CD4-positive, alpha-beta T cell treated with Interleukin-17A for 1 hour (primary cell): ENCODE results near the gene IL13RA2.

ENCODE experiments used
- DNase-seq: peaks from one replicate; pipeline ENCODE4 v3.0.0-alpha.2; 2020

Gene IL13RA2

DNA sequence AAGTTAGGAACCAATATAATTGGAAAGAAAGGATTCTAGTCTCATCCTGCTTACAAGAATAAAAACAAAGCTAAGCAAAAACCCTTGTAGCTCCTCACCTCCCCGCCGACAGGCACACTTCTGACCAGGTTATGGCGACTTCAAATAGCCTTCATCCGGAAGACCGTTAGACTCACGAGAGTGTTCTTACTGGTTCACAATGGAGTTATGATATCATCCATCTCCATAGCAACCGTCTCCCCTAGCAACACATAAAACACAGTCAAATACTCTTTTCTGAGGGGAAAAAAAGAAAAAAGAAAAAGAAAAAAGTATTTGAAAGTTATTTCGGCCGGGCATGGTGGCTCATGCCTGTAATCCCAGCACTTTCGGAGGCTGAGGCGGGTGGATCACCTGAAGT lies at the start of gene IL13RA2:
TSS of gene IL13RA2 (minus strand) at position 162 of the 400 bp plus-strand sequence. CDS start 347 bp downstream, outside the sequence.
- DNase-seq: no peak

DNA sequence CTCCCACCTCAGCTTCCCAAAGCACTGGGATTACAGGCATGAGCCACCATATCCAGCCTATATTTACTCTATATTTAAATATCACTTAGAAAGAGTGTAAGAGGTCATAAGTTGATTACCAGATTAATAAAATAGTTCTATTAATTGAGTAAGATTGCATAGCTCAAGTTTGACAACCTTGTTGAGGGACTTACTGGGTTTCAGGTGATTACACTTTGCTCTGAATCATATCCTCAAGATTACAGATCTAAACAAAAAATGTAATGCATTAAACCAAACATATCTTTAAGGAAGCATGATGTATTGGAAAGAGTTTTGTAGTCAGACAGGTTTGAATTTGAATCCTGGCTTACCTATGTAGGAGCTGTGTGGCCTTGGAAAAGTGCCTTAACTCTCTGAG lies 47.9 kb upstream of the IL13RA2 start:
- no peak for DNase-seq

- no peak for DNase-seq
Measured at GRCh38 chrX:115060013-115060412, 42.6 kb upstream of the IL13RA2 start.

DNA sequence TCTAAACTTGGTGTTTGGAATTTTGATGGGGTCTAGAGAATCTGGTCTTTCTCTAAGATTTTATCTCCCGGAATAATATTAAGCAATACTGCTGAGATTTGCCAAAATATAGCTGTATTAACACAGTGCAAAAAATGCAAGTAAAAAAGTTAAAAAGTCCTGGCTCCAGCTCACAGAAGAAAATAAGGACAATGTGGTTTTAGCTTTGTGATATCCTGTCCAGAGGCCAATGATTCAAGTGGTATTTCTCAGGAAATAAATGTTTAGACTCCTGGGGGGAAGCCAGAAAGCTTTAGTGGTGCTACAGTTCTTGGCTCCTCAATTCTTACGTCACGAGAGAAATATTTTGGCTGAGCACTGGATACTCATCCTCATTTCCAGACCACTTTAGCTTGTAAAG lies 40.9 kb upstream of the IL13RA2 start:
- no peak for DNase-seq

- no peak for DNase-seq
Measured at GRCh38 chrX:115054876-115055275, 37.5 kb upstream of the IL13RA2 start.

- DNase-seq: no peak
Measured at GRCh38 chrX:115053223-115053622, 35.8 kb upstream of the IL13RA2 start.

GRCh38 chrX:115047715-115048114 lies 30.3 kb upstream of the IL13RA2 start:
- no peak for DNase-seq

DNA sequence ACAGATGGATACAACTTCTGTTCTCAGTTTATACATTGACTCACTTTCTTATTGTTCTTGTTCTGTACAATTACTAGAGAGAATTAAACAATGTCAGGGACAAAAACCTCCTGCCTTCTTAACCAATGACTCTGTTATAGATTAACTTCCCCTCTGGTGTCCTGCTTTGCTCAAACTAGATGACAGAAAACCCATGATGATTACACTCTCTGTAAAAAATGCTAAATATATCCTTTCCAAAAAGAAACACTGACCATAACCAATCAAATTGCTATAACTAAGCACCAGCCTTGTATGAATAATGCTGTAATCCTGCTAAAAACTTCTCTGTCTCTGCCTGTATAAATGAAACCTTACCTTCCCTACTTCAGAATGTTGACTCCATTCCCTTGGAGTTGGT lies 29.8 kb upstream of the IL13RA2 start:
- no peak for DNase-seq

DNA sequence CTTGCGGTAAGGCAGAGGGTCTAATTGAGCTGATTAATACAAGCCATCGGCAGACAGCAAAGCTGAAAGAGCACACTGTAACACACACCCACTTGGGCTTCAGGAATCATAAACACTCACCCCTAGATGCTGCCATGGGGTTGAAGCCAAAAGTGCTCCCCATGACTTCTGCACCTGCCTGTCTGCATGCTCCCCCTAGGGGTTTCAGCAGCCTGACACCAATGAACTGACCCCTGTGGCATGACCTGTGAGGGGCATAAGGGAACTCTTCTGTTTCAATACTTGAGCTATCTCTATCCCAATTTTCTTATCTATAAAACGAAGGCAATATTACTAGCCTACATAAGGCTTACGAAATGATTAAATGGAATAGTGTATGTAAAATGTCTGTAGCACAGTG lies 23.0 kb upstream of the IL13RA2 start:
- DNase-seq: no peak

GRCh38 chrX:115038406-115038805 lies 21.0 kb upstream of the IL13RA2 start:
- DNase-seq: no peak

- no peak for DNase-seq
Measured at GRCh38 chrX:115036029-115036428, 18.6 kb upstream of the IL13RA2 start.

DNA sequence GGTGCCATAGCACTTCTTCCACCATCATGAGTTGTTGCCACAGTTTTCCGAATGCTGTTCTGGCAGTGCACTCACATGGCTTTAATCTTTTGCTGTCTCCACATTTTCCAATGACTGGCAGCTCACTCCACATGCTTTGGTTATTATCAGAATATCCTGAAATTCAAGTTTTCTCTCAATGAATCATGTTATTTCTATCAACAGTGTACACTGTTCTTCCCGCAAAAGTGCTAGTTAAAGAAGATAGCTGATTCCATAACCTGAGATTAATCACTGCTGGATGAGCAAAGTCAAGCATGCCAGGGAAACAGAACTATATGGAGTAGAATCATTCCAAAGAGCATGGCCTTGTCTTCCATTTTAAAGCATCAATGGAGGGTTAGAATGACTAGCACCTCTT lies 14.6 kb upstream of the IL13RA2 start:
- DNase-seq: no peak

DNA sequence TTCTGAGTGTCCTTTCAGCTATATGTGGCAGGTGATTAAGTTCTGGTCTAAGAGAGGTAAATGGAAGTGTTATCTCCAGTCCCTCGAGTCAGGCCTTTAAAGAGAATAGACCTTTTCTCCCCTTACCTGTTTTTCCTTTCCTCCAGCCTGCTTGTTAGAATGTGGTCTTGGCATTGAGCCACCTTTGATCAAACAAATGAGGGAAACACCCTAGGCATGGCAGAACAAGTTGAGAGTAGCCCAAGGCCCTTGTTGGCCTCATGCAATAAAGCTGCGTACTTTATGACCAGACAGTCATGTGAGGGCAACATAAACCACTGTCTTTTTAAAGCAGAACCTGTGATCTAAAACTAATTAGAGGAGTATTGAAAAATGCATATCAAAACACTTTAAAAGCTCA lies 13.2 kb upstream of the IL13RA2 start:
- DNase-seq: no peak

- no peak for DNase-seq
Measured at GRCh38 chrX:115029869-115030570, 12.6 kb upstream of the IL13RA2 start.

GRCh38 chrX:115029440-115029839 lies 12.0 kb upstream of the IL13RA2 start:
- no peak for DNase-seq

- DNase-seq: no peak
Measured at GRCh38 chrX:115023811-115024210, 6.4 kb upstream of the IL13RA2 start.

DNA sequence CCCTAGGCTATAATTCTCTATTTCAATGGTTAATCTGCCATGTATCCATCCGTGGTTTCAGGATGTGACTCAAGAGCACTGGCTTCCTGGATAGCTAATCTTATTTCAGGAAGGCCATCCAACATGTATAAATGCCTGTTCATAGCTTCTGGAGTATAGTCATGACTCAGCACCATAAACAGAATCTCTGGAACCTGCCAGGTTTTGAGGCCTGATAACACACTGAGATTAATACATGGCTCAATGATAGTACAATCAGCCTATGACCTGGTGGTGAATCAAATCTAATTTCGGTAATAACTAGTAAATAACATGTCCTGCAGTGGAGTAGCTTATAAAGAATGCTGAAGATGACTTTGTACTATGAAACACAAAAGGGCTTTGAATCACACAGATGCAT lies 5.7 kb upstream of the IL13RA2 start:
- no peak for DNase-seq

GRCh38 chrX:115021121-115021520 lies 3.7 kb upstream of the IL13RA2 start:
- no peak for DNase-seq

GRCh38 chrX:115018944-115019343 lies 1.5 kb upstream of the IL13RA2 start:
- DNase-seq: no peak

GRCh38 chrX:115018040-115018647 lies 728 bp upstream of the IL13RA2 start:
- no peak for DNase-seq

- DNase-seq: no peak
Measured at GRCh38 chrX:115013705-115014104, 3.7 kb downstream of the IL13RA2 start.

- no peak for DNase-seq
Measured at GRCh38 chrX:115011428-115011827, 6.0 kb downstream of the IL13RA2 start.

GRCh38 chrX:114999906-115000305 lies 17.5 kb downstream of the IL13RA2 start:
- no peak for DNase-seq

DNA sequence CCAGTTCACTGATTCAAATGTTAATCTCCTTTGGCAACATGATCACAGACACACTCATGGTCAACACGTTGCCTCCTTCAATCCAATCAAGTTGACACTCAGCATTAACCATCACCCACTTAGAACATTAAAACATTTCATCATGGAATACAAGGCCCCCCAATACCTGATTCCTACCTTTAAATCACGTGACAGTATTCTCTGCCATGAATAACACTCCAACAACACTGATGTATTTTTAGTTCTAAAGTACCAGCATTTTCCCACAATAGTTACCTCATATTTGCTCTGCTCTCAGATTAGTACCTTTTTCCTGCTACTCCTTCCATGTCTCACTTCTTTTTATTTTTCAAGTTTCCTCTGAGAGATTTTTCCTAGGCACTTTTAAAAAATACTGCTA lies 19.6 kb downstream of the IL13RA2 start:
- no peak for DNase-seq
